GM19035 (cell line): Measurements from ENCODE around the gene ITGB4.

Source experiments
- ATAC-seq: cut with Tn5 transposase; IDR thresholded peaks from one replicate; pipeline ENCODE4 v1.9.1; 2021; ENCODE audit not compliant: unreplicated experiment

ITGB4 gene

GRCh38 chr17:75720656-75721462 is at the start of gene ITGB4:
Gene ITGB4 (plus strand): TSS chr17:75721459. CDS start chr17:75724704, 3,245 bp downstream.
- ATAC-seq: no peak

GRCh38 chr17:75672011-75672410 is 49.2 kb upstream of the ITGB4 start:
- no peak for ATAC-seq

- no peak for ATAC-seq
These were observed 47.8 kb upstream of the ITGB4 start for GRCh38 chr17:75673487-75673886.

DNA sequence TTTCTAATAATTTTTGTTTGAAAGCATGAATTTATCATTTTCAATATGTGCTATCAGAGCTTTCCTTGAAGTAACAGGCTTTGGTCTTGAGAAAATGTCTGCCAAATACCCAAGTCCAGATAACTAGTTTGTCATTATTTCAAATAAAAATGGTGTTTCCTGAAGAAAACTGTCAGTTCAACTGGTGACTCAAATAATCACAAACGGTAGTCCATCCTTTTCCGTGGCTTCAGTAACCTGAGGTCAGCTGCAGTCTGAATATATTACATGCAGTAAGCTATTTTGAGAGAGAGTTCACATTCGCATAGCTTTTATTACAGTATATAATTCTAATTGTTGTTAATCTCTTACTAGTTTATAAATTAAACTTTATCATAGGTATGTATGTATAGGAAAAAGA is 44.8 kb upstream of the ITGB4 start:
- ATAC-seq: no peak

- no peak for ATAC-seq
These were observed 41.5 kb upstream of the ITGB4 start for GRCh38 chr17:75679706-75680211.

- no peak for ATAC-seq
These were observed 40.8 kb upstream of the ITGB4 start for GRCh38 chr17:75680431-75680830.

- no peak for ATAC-seq
These were observed 40.0 kb upstream of the ITGB4 start for GRCh38 chr17:75681289-75681688.

DNA sequence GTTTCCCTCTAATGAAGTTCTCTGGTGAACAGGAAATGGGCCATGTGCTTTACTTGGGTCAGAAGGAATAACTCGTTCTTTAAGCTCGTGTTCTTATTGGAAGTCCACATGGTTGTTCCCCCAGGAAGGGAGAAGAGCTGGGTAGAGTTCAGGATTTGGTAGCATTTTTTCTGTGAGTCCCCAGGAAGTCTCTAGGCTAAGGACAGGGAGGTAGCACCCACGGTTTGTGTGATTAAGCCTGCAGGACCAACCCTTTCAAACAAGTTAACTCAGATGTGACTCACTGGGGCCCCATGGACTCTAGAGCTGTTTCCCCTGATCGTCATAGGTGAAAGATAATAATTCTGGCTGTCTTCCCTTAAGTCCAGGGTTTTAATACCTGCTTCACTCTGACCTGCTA is 37.7 kb upstream of the ITGB4 start:
- ATAC-seq: no peak

DNA sequence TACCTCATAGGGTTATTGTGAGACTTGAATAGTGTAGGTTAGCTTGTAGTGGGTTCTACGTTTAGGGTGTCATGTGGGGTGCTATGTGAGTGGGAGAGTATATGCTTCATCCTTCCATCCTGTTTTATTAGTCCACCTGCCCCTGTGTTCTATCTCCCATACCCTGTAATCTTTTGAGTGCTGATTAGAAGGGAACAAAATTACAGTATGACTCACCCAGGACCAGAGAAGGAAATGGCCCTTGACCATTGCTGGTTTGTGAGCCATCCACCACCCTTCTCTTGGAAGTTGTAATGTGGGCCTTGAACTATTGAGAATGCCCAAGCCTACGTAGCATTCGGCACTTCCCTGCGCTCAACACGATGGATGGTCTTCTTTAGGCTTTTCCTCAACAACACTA is 37.0 kb upstream of the ITGB4 start:
- ATAC-seq: no peak

GRCh38 chr17:75684924-75685323 is 36.3 kb upstream of the ITGB4 start:
- ATAC-seq: no peak

DNA sequence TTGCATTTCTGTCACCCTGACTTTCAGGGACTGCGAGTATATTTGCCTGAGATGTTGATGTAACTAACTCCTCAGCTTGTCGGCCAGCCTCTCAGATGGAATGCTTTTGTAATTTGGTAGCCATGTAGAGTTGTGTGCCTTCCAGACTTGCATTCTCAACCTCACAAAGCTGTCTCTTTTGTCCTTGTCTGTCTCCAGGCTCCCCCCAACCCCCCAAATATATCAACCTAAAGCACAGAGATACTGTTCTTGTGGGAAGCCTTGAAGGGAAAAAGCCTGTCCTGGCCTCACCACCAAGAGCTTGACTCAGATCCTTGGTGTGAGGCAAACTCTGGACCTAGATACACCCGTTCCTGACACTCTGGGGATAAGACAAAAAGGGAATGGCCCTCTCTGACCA is 35.8 kb upstream of the ITGB4 start:
- ATAC-seq: no peak

- no peak for ATAC-seq
These were observed 32.9 kb upstream of the ITGB4 start for GRCh38 chr17:75688209-75688825.

- no peak for ATAC-seq
These were observed 31.8 kb upstream of the ITGB4 start for GRCh38 chr17:75689441-75689873.

DNA sequence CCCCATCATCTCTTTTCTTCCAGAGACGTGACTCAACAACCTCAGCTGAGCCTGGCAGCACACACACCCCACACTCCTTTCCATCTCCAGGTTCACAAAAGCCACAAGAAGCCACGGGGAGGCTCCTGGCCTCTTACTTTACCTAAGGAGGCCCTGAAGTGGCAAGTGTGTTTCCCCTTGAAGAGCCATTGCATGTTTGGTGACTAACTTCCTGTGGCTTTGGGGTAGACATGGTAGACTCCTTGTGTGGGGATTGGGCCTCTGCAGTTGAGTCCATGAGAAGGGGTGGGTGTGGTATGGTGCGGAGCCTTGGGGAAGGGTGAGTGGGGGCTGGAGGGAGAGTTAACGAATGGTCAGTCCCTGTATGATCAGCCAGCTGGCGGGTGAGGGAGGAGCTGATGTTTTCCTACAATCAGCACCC is 29.9 kb upstream of the ITGB4 start:
- no peak for ATAC-seq

DNA sequence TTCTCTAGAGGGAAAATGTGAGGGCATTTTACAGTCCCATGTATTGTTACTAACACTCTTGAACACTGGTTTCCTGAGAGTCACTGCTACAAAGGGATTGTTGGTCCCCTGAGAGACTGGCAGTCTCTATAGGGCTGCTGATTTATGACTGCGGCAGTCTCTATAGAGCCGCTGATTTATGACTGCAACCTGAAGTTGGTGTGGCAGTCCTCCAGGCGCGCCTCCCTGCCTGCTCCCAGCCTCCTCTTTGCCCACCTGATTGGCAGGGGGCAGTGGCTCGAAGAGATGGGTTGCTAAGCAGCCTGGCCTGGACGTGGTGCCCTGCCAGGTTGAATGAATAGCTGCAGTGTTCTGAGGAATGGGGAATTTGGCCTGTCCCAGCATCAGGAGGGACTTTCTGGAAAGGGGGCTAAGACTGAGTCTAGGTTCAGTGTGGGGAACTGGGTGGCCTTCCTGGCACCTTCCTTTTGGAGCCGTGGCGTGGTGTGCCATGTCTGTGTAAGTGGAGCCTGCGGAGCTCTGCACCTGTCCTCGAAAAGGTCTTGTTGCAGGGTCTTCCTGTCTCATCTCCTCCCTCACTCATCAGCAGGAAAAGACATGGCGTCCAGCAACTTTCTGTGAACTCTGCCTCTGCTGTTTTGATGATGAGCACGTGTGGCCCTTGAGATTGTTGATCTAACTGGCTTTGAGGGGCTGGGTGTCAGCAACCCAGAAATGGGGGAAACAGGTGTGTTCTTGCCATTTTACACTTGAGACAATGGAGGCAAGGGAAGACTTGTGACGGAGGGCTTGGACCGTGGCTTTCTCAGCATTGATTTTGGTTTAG is 29.2 kb upstream of the ITGB4 start:
- ATAC-seq: no peak

DNA sequence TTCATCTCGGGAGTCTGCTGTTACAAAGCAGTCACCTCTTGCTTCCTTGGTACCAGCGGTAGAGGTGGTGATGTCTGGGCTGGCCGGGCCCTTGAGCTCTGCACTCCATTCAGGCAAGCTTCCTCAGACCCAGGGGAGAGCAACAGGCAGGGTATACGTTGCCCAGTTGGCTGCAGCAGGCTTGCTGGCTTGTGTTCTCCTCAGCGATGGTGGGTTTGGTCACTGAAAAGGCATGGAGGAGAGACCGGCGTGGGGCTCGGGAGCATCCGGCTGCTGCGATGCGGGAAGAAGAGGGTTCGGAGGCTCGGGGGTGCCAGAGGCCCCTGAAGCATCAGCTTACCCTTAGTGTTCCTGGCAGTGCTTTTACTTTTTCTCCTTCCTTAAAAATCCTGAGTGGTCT is 28.3 kb upstream of the ITGB4 start:
- no peak for ATAC-seq

- no peak for ATAC-seq
These were observed 27.5 kb upstream of the ITGB4 start for GRCh38 chr17:75693500-75694481.

DNA sequence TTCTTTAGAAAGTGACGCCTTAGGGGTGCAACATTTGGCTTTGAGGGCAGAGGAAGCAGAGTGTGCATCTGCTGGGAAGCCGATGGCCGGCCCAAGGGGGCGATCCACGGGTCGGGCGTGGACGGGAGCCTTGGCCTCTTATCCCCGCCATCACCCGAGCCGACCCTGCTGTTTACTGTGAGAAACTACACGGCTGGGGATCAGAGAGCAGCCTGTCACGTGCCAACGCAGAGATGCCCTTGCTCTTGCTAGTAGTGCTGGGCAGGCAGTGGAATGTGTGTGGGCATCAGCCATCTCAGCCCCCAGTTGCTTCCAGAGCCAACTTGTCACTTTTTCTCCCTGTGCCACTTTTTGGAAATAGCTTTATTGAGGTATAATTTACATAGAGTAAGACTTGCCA is 26.7 kb upstream of the ITGB4 start:
- no peak for ATAC-seq

DNA sequence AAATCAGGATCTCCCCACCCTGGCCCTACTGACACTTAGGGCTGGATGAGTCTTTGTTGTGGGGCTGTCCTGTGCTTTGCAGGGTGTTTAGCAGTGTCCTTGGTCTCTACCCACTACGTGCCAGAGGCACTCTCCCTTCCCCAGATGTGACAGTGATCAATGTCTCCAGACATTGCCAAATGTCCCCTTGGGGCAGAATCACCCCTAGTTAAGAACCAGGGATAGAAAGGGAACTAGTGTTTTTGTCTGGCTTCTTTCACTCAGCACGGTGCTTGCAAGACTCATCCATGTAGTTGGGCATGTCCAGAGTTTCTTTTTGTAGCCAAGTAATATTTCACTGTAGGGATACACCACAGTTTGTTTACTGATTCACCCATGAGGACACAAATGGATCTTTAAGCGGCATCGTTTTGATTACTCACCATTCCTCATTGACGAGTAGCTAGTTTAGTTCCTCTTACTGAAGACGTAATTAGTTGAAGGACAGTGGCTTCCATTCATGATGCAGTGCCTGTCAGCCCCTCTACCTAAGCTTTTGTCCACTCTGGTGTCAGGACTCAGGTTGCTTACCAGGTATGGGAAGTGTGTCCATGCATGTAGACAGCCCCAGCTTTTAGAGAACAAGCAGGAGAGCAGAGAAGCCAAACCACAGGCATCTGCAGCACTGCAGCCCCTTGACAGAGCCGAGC is 26.0 kb upstream of the ITGB4 start:
- ATAC-seq: no peak

- ATAC-seq: no peak
These were observed 25.4 kb upstream of the ITGB4 start for GRCh38 chr17:75695830-75696271.
